Left lobe of liver (tissue), 2 donors: ENCODE data around the gene MOG. TPM values are rescaled to one million over a fixed set of nuclear protein-coding genes. Genes with fewer than 3 reads are reported as not detected.

Source experiments
- ATAC-seq: fragments of 200-7000 bp; cut with Tn5 transposase; one replicate; pipeline ENCODE4 v1.9.1; 2020; ENCODE audit warnings: mild to moderate bottlenecking, moderate library complexity
- DNase-seq: peaks from one replicate; pipeline ENCODE4 v3.0.0-alpha.2; 2020; ENCODE audit warnings: low spot score
- total RNA-seq: library from RNA; stranded (reverse); gene quantifications from one replicate; pipeline ENCODE4 v1.2.1, GENCODE V29; 2021
- donor health status: DM: no; HTN: no; CAD: no; lungs with moderate emphysema.
- donor health status: DM: no; HTN: yes; CAD: no.

MOG gene
- total RNA-seq, 1 donor from 2014 or later, result not detected

DNA sequence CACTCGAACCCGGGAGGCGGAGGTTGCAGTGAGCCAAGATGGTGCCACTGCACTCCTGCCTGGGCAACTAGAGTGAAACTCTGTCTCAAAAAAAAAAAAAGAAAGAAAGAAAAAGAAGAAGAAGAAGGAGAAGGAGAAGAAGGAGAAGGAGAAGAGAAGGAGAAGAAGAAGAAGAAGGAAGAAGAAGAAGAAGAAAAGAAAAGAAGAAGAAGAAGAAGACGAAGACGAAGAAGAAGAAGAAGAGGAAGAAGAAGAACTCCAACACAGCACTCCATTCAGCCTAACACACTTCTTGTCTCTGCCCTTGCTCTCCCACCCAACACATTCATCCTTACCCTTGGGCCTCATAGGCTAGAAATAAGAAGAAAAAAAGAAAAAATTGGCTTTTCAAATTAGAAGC is 17.1 kb downstream of the MOG start:
- ATAC-seq, result no peak
- no peak for DNase-seq

DNA sequence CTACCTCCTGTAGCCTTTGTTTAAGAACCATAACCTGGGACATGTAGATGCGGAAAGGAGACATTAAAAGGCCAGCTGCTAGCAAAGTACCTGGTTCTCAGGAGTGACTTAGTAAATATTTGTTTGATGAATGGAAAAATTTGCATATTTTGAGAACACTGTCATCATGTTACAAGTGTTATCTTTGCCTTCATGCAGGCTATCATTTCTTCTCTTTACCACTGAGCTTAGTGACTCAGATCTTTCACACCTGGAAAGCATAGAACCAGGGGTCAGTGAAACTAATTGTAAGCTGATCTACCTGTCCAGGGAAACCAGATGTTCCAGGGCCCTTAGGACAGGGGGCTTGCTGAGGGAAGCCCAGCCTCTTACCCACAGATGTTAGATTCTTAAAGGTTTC is 18.7 kb downstream of the MOG start:
- DNase-seq, result no peak
- no peak for ATAC-seq

DNA sequence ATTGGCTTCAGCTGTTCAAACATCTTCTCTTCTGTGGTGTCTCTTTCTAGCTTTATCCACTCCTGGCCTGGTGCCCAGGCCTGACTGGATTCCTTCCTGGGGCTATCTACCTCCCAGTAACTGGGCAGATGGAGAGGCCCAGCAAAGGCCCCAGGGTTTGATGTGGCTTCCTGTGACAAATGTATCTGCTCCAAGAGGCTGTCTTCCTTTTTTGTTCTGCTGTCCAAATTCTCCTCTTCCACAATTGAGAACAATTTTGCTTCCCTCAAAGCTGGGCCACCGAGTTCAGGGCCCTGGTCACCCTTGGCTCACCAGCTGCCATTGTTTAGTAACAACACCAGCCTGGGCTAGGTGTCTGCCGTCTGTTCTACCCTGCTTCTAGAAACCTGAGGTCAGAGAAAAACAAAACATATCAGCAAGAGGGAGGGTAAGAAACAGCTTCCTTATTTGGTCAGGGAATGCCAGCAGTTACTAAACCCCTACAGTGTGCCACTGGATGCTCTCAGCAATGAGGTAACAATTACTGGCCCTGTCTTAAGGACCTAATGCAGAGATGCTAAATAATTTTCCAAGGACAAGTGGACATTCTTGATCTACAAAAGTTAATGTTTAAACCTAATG is 20.2 kb downstream of the MOG start:
- DNase-seq, result no peak
- no peak for ATAC-seq

DNA sequence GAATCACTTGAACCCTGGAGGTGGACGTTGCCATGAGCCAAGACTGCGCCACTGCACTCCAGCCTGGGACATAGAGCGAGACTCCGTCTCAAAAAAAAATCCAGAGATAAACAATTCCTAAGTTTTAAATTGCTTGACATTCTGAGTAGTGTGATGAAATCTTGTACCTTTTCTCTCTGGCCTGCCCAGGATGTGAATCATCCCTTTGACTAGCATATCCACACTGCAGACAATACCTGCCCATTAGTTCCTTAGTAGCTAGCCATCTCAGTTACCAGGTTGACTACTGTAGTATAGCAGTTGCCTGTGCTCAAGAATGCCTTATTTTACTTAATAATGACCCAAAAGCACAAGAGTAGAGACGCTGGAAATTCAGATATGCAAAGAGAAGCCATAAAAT is 21.2 kb downstream of the MOG start:
- no peak for DNase-seq
- no peak for ATAC-seq

DNA sequence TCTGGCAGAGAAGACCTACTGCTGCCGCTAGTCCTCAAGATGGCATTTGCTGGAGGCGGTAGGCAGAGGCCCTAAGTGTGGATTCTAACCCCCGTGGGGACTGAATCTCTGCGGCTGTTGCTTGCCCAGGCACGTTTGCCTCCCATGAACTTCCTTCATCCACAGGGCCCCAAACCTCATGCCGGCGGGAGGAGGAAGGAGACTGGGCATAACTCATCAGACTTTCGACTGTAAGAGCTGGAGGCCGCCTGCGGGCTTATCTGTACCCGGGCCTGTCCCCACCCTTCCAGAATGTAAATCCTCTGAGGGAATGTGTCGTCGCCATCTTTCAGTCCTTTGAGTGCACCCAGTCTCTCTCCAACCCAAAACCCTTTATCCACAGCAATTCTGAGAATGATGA is 23.1 kb downstream of the MOG start:
- ATAC-seq (no peak), DNase-seq (no peak)

DNA sequence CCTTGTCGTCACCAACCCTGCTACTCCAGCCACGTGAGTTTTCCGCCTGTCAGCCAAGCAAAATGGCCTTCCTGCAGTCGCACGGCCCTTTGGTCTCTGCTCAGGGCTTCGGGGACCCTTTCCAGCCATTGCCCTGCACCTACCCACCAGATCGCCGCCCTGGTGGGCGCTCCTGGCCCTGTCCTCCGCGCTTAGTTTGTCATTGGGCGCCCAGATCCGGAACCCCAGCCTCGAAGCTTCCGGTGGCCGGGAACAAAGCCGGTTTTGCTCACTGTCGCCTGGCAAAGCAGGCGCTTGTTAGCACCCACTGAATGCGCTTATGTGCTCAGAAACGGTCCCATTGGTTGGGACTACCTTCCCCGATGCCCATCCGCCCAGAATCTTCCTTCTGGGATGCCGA is 23.5 kb downstream of the MOG start:
- ATAC-seq, result no peak
- DNase-seq, result no peak

DNA sequence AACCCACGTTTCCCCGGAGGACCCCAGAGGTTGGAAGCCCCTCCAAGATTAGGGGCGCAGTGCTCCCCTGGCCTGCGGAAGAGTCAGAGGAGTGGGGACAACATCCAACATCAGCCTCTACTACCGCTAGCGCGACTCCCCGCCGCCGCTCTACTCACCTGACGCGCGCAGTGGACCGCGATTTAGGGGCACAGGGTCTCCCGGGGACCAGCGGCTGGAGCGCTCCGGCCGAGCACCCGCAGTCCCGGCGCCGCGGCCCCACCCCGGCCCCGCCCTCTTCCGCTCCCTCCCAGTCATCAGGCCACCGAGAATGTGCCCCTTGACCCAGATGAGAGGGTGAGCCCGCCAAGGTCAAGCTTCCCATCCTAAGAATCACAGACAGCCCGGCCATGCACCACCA is 24.0 kb downstream of the MOG start, which contains the start of gene ZFP57:
ZFP57 (minus strand) TSS at position 249 of the 400 bp plus-strand sequence. CDS start 4,149 bp downstream, outside the sequence.
- no peak for DNase-seq
- ATAC-seq, result no peak

DNA sequence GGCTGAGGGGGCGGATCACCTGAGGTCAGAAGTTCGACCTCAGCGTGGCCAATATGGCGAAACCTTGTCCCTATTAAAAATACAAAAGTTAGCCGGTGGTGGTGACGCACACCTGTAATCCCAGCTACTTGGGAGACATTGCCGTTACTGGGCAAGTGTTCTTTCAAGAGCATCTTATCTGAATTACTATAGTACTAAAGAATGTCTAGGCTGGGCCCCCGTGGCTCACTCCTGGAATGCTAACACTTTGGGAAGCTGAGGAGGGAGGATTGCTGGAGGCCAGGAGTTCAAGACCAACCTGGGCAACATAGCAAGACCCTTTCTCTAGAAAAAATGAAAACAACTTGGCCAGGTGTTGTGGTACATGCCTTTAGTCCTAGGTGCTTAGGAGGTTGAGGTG is 24.9 kb downstream of the MOG start:
- DNase-seq, result no peak
- no peak for ATAC-seq

DNA sequence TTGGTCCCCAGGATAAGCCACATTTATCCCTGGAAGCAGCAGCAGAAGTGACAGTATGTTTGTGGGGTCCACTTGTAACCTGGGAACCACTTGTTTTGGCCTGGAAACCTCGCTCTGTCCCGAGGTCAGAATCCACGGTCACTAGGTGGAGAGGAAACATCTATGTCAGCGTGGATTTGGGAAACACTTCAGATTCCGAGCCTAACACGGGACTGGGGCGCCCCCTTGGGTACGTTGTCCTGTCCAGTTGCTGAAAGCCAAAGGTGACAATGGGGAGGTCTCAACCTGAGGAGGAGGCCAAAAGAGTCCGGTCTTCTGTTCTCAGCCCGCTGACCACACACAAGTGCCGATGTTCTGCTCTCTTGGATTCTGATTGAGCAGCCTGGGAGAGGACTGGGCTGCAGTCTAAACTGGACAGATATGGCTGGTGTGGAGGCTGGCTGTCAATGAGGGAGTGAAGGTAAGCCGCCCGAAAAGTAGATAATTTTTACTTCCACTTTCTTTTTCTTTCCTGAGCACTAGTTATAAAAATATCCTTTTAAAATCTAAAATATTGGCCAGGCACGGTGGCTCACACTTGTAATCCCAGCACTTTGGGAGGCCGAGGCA is 28.9 kb downstream of the MOG start:
- ATAC-seq (no peak), DNase-seq (no peak)

DNA sequence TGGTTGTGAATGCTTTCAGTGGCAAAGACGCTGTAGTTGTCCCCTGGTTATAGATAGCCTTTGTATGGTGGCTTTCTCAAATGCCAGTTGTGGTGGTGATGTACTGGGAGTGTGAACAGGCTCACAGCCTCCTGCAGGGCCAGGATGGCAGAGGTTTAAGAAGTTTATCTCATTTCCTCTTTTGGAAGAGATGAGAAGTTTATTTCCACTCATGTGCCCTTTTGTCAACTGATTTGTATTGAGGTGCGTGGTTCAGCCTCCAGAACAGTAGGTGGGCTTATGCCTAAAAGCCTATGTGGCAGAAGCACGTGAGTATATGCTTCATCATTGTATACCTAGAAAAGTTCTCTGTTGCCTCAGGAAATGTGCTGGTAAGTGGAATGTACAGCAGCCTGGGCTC is 37.7 kb downstream of the MOG start:
- no peak for ATAC-seq
- DNase-seq, result no peak

DNA sequence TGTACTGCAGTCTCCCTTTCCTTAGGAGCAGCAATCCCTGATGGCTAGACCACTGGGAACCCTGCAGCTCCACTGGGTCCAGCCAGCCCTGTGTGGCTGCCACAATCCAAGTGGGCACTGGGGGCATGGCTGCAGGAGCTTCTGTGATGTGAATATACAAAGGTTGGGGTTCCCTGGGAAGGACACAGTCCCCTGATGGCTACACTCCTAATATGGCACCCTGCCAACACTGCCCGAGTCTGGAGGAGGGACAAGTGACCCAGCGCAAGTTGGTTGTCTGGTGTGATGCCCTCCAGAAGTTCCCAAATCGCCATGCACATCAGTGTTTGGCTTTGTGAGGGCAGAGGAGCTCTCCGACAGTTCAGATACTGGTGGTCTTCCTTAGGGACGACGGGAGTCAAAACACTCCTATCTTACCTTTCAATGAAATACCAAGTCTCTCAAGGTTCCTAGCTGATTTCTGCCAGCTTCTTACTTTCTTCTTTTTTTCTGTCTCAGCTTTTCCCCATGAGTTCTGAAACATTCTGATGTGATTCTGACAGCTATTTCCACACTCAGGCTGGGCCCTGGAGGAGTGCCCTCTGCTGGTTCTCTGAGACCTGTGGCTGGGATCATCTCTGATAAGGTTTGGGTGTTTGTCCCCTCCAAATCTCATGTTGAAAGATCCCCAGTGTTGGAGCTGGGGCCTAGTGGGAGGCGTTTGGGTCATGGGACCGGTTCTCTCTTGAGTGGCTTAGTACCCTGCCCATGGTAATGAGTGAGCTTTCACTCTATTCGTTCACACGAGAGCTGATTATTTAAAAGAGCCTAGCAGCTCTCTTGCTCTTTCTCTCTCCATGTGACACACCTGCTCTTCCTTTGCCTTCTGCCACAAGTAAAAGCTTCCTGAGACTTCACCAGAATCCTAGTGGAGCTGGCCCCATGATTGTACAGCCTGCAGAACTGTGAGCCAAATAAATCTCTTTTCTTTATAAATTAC is 39.5 kb downstream of the MOG start:
- DNase-seq, result no peak
- peak; percentile 79 for ATAC-seq

DNA sequence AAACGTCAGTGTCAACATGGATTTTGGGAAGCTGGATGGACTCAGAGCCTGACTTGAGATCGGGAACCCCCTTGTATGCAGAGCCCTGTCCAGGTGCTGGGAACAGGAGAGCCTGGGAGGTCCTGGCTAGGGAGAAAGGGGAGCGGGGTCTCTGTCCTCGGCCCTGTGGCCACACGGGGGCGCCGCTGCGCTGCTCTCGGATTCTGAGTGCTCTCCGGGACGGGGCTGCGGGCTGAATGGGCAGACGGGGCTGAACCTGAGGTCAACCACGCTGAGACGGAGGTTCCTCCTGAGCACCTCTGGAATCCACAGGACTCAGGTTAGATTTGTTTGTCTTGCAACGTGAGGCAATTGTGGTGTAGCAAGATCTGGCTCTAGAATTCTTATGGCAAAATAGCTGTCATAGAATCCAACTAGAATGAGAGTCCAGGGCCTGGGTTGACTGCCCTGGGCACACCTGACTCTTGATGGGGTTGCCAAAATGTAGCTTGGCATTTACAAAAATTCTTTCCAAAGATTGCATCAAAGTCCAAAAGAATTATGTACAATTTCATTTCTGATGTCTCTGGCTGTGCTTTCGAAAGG is 45.7 kb downstream of the MOG start:
- DNase-seq (peak; percentile 61), ATAC-seq (peak; percentile 94)

DNA sequence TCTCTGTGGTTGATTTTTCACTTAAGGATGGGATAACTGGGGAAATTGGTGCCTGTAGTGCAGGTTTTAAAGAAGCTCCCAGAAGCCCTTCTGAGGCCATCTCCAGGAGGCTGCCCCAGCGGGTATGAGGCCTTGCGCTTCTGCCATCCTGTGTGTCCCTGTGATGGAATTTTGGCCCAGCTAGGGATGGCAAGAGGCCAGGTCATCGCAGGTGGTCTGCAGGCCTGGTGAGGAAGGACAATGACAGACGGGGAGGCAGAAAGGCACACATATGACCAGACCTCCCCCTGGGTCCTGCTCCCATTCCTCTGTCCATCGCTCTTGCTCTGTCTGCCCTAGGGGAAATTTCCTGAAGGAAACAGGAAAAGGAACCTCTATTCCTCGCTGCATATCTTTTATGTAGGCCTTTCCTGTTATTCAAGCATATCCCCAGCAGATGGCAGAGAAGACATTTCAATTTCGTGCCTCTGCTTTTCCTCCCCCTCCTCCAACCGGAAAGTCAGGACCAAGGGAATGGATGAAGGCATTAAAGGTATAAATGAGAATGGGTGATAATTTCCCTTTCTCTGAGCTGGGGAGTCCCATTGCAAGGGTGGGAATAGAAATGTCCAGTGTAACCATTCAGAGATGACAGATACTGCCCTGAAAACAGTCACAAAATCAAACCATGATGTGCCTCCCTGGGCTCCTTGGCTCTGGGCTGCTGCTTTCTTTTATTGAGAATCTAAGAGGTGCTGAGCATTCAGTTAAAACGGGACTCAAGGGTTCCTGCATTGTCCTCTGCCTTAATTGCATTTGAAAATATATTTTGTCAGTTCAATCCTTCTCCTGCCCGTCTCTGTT is 48.7 kb downstream of the MOG start:
- peak; percentile 78 for ATAC-seq
- DNase-seq, result no peak

DNA sequence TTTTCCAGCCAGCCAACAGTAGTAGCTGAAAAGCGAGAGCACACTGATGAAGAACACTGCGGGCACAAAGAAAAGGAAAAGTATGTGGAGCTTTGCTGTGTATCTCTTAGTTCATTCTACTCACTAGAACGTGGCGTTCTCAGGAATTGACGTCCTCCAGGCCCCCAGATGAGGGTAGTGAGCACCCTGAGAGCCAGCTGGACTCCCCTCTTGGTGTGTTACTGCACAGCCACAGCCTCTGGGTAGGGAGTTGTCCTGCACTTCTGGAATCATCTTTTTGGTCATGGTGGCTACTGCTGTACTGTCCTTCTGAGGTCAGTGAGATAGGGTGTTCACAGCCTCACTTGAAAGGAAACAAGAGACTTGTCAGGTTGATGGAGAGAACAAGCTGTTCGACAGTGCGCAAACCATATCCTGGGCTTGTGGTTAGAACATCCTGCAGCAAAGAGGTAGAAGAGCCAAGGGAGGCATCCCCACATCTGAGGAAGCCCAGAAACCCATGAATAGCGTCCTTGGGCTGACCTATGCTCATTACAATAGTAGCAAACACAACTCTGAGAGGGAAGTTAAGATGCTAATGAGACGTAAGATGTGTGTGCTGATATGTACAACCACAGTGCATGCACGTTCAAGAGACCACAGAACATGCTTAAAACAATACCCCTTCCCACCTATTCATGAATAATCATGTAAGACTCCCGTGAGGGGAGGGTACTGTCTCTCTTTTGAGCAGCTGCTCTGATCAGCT is 51.7 kb downstream of the MOG start:
- ATAC-seq (no peak), DNase-seq (no peak)

DNA sequence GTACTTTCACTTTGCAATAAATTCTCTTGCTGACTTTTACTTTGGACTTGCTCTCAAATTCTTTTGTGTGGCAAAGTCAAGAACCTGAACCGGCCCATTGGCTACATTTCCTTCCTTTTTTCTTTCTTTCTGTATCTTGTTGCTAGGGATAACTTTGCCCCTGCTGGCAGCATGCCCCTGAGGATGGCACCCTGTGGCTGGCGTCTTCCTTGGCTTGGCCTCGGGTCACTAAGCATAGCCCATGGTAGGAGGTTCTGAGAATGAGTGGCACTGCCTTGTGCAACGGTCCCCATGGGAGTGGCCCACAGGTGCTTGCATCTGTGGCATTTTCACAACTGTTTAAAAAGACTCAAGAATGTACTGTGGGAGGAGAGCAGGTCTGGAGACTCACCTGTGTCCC is 52.3 kb downstream of the MOG start:
- no peak for ATAC-seq
- DNase-seq, result no peak

DNA sequence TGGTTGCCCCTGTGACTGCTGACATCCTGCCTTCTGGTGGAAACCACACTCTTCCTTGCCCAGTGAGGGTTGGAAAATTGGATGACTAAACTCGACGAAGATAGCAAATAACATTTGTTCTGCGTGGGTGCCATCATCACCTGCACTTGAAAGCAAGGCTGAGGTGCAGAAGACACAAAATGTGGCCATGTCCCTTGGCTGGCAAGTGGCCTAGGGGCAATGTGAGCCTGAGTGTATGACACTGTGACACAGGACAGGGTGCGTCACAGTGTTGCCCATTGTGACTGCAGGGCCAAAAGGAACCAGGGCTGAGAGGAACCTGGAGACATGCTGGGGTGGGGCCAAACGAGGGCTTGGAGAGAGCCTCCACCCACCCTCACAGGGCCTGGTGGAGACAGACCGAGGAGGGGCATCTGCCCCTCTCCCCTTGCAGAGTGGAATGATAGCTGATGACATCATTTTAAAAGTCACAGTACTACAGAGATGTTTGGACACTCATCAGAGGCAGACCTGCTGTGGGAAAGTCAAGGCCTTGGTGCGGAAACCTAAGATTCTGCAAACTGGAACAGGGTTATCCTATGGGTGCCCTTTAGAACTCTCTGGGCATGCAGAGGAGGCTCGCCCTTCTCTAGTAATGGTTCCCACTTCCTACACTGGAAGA is 53.5 kb downstream of the MOG start:
- DNase-seq (no peak), ATAC-seq (no peak)

DNA sequence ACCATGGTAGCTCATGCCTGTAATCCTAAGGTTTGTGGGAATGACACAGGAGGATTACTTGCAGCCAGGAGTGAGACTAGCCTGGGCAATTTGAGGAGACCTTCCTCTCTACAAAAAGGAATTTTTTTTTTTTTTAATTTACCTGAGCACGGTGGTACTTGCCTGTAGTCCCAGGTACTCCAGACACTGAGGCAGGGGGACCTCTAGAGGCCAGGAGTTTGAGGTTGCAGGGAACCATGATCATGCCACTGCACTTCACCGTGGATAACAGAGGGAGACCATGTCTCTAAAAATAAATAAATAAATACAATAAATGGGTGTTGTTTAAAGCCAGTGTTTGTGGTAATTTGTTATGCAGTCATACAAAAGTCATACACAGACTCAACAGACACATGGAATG is 64.0 kb downstream of the MOG start:
- no peak for DNase-seq
- no peak for ATAC-seq
